Prostate gland (tissue), 2 donors: ENCODE results near the gene SH3D19.

ENCODE experiments used
- POLR2A ChIP-seq: fragments of 450-650 bp; IDR thresholded peaks from one replicate; pipeline ENCODE4 v1.6.1; 2016; ENCODE audit warnings: antibody characterized with exemption, mild to moderate bottlenecking
- TF ChIP-seq, protein P1 (sequence below), 4 experiments: fragments of 200-600 bp in 2 of 4; fragments of 450-650 bp in 2 of 4; sonication (generic) in 2 of 4; IDR thresholded peaks; 1 replicate in 3 of 4; 2 replicates in 1 of 4; pipeline ENCODE4 v1.5.1; 2016 to 2019; ENCODE audit warnings: antibody characterized with exemption in 4 of 4, mild to moderate bottlenecking in 2 of 4, moderate library complexity in 2 of 4

DNA sequence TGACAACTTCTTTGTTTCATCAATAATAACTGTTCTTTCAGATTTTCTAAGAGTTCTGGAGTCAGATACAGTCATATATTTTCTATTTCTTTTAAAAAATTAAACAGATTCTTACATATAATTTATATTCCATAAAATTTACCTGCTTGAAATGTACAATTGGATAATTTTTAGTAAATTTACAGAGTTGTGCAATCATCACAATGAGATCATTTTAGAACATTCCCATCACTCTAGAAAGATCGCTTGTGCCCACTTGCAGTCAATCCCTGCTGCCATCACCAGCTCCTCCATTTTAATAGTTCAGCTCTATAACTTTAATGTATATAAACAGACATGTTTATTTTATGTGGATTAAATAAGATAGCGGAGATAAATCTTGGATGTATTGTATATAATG, 78.0 kb downstream of the SH3D19 start:
- no peak for TF ChIP-seq POLR2A
- TF ChIP-seq, protein P1, sequence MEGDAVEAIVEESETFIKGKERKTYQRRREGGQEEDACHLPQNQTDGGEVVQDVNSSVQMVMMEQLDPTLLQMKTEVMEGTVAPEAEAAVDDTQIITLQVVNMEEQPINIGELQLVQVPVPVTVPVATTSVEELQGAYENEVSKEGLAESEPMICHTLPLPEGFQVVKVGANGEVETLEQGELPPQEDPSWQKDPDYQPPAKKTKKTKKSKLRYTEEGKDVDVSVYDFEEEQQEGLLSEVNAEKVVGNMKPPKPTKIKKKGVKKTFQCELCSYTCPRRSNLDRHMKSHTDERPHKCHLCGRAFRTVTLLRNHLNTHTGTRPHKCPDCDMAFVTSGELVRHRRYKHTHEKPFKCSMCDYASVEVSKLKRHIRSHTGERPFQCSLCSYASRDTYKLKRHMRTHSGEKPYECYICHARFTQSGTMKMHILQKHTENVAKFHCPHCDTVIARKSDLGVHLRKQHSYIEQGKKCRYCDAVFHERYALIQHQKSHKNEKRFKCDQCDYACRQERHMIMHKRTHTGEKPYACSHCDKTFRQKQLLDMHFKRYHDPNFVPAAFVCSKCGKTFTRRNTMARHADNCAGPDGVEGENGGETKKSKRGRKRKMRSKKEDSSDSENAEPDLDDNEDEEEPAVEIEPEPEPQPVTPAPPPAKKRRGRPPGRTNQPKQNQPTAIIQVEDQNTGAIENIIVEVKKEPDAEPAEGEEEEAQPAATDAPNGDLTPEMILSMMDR (IDR thresholded peaks at IDR 0.05), result no peak
